ENCODE measurements around the gene ITGB8. TPM values are rescaled to one million over a fixed set of nuclear protein-coding genes. Genes with fewer than 3 reads are reported as not detected.

The ITGB8 gene
- total RNA-seq, 1 experiment from 2014 or later: 3.6 TPM

DNA sequence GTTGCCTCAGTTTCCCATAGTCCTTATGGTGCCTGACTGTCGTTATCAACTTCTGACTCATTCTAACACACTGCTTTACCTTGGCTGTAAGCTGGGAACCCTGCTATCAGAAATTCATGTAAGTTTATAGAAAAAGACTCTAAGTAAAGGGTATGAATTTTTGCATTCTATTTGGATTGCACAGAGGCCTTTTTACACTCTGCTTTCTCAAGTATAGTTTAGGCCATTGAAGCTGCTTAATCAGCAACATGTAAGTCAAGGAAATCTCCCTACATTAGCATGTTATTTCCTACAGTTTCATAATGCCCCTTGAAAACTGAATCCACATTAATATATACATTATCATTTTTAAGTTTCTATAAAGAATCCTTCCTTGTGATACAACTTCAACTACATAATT lies 17.1 kb upstream of the ITGB8 start:
- H3K27me3 ChIP-seq (replicated peaks): no peaks in the 10 kb centered on the region
- no peaks in the 10 kb centered on the region for H3K4me1 ChIP-seq (replicated peaks)
- H3K27ac ChIP-seq: no peak overlapping the region
- no peak overlapping the region for H3K4me3 ChIP-seq
- H3K36me3 ChIP-seq: no peaks in the 10 kb centered on the region
- H3K9me3 ChIP-seq (replicated peaks): no peaks in the 10 kb centered on the region
- DNase-seq (ENCODE audit: low read depth in 1 of 2, low spot score in 2 of 2): no peak

- no peaks in the 10 kb centered on the region for H3K27me3 ChIP-seq (replicated peaks)
- H3K36me3 ChIP-seq: no peaks in the 10 kb centered on the region
- no peaks in the 10 kb centered on the region for H3K9me3 ChIP-seq (replicated peaks)
- no peak overlapping the region for H3K27ac ChIP-seq
- no peaks in the 10 kb centered on the region for H3K4me1 ChIP-seq (replicated peaks)
- no peak overlapping the region for H3K4me3 ChIP-seq
- no peak for DNase-seq (ENCODE audit: low read depth in 1 of 2, low spot score in 2 of 2)
Observed at GRCh38 chr7:20314198-20314597, 16.5 kb upstream of the ITGB8 start.

- Histone ChIP-seq H3K4me3 (no peak overlapping the region), H3K27ac (no peak overlapping the region), H3K4me1 (replicated peaks) (0 out of 2 replicates have a peak, but pooled peaks cover 3% of the 10 kb centered on the region), H3K36me3 (no peaks in the 10 kb centered on the region), H3K27me3 (replicated peaks) (no peaks in the 10 kb centered on the region), H3K9me3 (replicated peaks) (no peaks in the 10 kb centered on the region)
- DNase-seq (ENCODE audit: low read depth in 1 of 2, low spot score in 2 of 2): no peak
Observed at GRCh38 chr7:20316706-20317105, 14.0 kb upstream of the ITGB8 start.

DNA sequence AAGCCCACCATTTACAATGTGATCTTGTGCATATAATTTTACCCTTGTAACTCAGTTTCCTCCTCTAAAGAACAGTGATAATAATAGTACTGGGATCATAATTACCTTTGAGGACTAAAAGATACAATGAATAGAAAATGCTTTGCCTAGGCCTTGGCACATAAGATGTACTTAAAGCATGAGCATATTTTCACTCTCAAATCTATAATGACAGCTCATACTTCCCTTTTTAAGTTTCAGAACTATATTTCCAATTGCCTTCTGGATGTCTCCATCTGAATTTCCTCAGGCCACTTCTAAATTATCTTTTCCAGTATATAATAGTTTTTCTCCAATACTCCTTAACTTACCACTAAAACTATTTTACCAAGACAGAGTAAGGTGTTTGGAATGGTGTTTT lies 13.3 kb upstream of the ITGB8 start:
- Histone ChIP-seq H3K27ac (no peak overlapping the region), H3K27me3 (replicated peaks) (no peaks in the 10 kb centered on the region), H3K9me3 (replicated peaks) (no peaks in the 10 kb centered on the region), H3K36me3 (no peaks in the 10 kb centered on the region), H3K4me1 (replicated peaks) (0 out of 2 replicates have a peak, but pooled peaks cover 3% of the 10 kb centered on the region), H3K4me3 (no peak overlapping the region)
- no peak for DNase-seq (ENCODE audit: low read depth in 1 of 2, low spot score in 2 of 2)

DNA sequence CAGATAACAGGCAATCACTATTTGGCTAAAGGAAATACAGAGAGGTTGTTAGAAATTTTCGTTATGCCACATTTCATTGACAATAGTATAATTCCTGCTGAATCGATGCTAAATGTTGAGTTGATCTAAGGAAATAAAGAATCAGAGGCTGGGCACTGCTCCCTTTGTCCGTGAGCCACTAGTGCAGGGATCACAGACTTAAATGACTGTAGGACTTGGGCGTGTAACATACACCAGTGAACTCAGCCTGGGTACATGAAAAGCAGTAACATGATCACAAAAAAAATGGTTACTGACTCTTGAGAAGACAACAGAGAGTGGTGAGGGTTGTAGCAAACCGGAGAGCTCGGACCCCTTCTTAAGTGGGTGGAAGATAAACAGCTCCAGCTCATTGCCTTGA lies 11.8 kb upstream of the ITGB8 start:
- H3K4me3 ChIP-seq: no peak overlapping the region
- H3K36me3 ChIP-seq: no peaks in the 10 kb centered on the region
- no peaks in the 10 kb centered on the region for H3K27me3 ChIP-seq (replicated peaks)

DNA sequence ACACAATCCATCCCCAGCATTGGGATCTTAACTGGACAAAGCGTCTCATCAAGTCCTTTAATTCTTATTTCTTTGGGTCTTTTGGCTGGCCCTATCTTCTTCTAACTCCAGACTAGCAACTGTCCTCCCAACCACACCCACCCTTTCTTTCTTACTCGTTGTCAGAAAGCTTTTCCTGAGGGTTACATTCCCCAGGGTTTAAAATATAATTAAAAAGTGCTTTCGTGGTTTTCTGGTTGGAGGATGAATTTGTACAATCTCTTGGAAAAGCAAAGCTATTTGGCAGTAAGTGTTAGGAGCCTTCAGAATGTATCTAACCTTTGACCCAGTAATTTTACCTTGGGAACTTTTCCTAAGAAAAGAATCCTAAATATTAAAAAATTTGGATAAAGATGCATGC lies 10.4 kb upstream of the ITGB8 start:
- no peak for DNase-seq (ENCODE audit: low read depth in 1 of 2, low spot score in 2 of 2)
- H3K27ac ChIP-seq: no peak overlapping the region
- no peaks in the 10 kb centered on the region for H3K9me3 ChIP-seq (replicated peaks)
- no peak overlapping the region for H3K4me3 ChIP-seq
- no peaks in the 10 kb centered on the region for H3K27me3 ChIP-seq (replicated peaks)
- 0 out of 2 replicates have a peak, but pooled peaks cover 3% of the 10 kb centered on the region for H3K4me1 ChIP-seq (replicated peaks)
- no peaks in the 10 kb centered on the region for H3K36me3 ChIP-seq

More for the DNA sequence above, 11.8 kb upstream of the ITGB8 start:
- no peaks in the 10 kb centered on the region for H3K9me3 ChIP-seq (replicated peaks)
- H3K4me1 ChIP-seq (replicated peaks): 0 out of 2 replicates have a peak, but pooled peaks cover 3% of the 10 kb centered on the region
- DNase-seq (ENCODE audit: low read depth in 1 of 2, low spot score in 2 of 2): no peak
- no peak overlapping the region for H3K27ac ChIP-seq

DNA sequence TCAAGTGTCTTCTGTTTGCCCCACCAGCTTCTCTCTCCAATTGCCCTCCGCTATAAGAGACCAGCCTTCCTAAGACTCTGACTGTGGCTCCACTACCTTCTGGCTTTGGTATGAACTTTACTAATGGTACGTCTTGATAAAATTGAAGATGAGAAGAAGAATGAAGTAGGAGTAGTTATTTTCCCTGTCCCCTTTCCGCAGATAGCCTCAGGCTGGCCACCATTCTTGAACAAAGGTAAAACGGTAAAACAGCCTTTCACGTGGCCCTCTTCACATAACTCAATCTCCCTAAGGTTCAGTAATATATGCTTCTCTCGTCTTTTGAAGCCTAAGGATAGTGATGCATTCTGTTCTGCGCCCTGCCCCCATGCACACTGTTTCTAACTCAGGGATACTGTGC lies 9.9 kb upstream of the ITGB8 start:
- no peak overlapping the region for H3K4me3 ChIP-seq
- H3K4me1 ChIP-seq (replicated peaks): 0 out of 2 replicates have a peak, but pooled peaks cover 3% of the 10 kb centered on the region
- H3K27ac ChIP-seq: no peak overlapping the region
- no peaks in the 10 kb centered on the region for H3K9me3 ChIP-seq (replicated peaks)
- no peaks in the 10 kb centered on the region for H3K36me3 ChIP-seq
- no peaks in the 10 kb centered on the region for H3K27me3 ChIP-seq (replicated peaks)
- DNase-seq (ENCODE audit: low read depth in 1 of 2, low spot score in 2 of 2): no peak

DNA sequence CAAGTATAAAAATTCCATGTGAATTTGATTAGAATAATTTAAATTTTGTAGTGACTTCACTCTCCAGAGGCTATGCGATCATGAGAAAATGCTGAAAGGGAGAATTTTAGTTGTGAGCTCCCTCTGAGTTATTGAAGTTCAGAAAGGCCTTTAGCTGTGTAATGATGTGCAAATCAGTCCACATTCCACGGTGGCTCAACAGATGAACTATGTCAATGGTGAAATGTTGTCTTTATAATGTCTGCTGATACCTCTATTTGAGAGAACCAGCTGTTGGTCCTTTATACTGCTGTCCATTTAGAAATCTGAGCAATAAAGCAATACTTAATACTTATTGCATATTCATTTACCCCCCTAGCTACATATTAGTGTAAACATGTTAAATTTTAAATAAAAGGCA lies 7.1 kb upstream of the ITGB8 start:
- Histone ChIP-seq H3K4me1 (replicated peaks) (0 out of 2 replicates have a peak, but pooled peaks cover 3% of the 10 kb centered on the region), H3K9me3 (replicated peaks) (no peaks in the 10 kb centered on the region), H3K36me3 (no peaks in the 10 kb centered on the region), H3K4me3 (no peak overlapping the region), H3K27me3 (replicated peaks) (no peaks in the 10 kb centered on the region), H3K27ac (no peak overlapping the region)
- DNase-seq (ENCODE audit: low read depth in 1 of 2, low spot score in 2 of 2): no peak

- Histone ChIP-seq H3K27me3 (replicated peaks) (no peaks in the 10 kb centered on the region), H3K36me3 (no peaks in the 10 kb centered on the region), H3K27ac (no peak overlapping the region), H3K4me3 (no peak overlapping the region), H3K4me1 (replicated peaks) (peaks cover 4% of the 10 kb centered on the region), H3K9me3 (replicated peaks) (no peaks in the 10 kb centered on the region)
- DNase-seq (ENCODE audit: low read depth in 1 of 2, low spot score in 2 of 2): no peak
Observed at GRCh38 chr7:20326342-20326741, 4.4 kb upstream of the ITGB8 start.

DNA sequence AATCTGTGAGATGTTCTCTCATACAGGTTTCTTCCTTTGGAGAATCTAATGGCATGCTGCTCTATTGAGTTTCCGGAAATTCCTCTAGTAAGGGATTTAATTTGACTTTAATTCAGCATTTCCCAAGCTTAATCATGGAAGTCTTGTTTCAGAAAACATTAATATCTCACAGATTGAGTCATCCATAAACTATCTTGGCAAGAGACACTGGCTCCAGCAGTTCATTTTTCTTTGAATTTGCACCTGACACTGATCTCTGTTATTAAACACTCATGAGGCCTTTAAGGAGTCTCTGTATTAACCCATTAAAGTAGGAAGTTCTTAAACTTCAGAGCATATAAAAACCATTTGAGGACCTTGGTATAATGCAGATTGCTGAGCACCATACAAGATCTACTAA lies 3.6 kb upstream of the ITGB8 start:
- Histone ChIP-seq H3K36me3 (no peaks in the 10 kb centered on the region), H3K4me3 (no peak overlapping the region), H3K27me3 (replicated peaks) (no peaks in the 10 kb centered on the region), H3K4me1 (replicated peaks) (peaks cover 11% of the 10 kb centered on the region), H3K9me3 (replicated peaks) (no peaks in the 10 kb centered on the region), H3K27ac (no peak overlapping the region)
- DNase-seq (ENCODE audit: low read depth in 1 of 2, low spot score in 2 of 2): no peak

GRCh38 chr7:20328027-20328426 lies 2.7 kb upstream of the ITGB8 start:
- Histone ChIP-seq H3K27ac (no peak overlapping the region), H3K36me3 (no peaks in the 10 kb centered on the region), H3K4me3 (no peak overlapping the region), H3K27me3 (replicated peaks) (no peaks in the 10 kb centered on the region), H3K9me3 (replicated peaks) (no peaks in the 10 kb centered on the region), H3K4me1 (replicated peaks) (peaks cover 12% of the 10 kb centered on the region)
- DNase-seq (ENCODE audit: low read depth in 1 of 2, low spot score in 2 of 2): no peak

GRCh38 chr7:20328692-20329091 lies 2.0 kb upstream of the ITGB8 start:
- H3K4me3 ChIP-seq: no peak overlapping the region
- H3K27me3 ChIP-seq (replicated peaks): no peaks in the 10 kb centered on the region
- DNase-seq (ENCODE audit: low read depth in 1 of 2, low spot score in 2 of 2): no peak
- H3K4me1 ChIP-seq (replicated peaks): peaks cover 12% of the 10 kb centered on the region
- H3K9me3 ChIP-seq (replicated peaks): no peaks in the 10 kb centered on the region
- no peaks in the 10 kb centered on the region for H3K36me3 ChIP-seq
- no peak overlapping the region for H3K27ac ChIP-seq

DNA sequence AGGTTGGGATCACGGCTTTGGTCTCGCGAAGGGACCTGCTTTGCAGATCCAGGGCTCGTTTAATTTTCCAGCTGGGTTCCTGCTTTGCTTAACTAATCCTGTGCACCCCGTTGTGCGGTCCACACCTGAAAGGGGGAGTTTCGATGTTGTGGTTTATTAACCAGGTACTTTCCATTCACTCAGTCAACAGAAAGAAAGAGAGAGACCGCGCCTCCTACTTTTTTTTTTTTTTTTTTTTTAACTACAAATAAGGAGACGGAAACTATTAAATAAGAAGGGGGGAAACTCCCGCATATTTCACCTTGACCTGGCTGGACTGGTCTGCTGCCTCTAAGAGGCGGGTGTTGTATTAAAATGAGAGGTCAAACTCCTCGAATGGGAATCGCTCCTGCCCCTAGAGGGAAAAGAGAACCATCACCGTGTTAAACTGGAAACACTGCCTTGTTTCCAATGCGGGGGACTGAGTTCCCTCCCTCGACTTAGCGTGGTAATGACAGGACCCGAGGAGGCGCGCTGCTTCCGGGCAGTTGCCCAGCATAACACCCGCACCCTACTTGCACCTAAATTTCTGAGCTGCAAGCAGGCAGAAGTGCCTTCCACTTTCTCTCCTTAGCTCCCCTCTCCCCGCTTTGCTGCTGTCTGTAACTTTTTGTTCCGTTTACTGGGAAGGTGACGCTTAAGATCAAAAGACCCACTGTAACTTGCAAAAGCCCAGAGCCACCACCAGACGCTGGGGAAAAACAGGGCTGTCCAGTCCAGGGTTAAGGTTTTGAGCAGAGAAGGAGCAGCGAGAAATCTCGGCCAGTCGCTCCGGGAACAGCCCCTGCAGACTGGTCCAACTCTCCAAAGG lies 1.1 kb upstream of the ITGB8 start:
- Histone ChIP-seq H3K36me3 (no peaks in the 10 kb centered on the region), H3K27ac (peak overlapping the region; percentile 85), H3K4me3 (peak overlapping the region; percentile 52), H3K4me1 (replicated peaks) (peaks cover 12% of the 10 kb centered on the region), H3K27me3 (replicated peaks) (no peaks in the 10 kb centered on the region), H3K9me3 (replicated peaks) (no peaks in the 10 kb centered on the region)
- peak; percentile 68 to 75 for DNase-seq (ENCODE audit: low read depth in 1 of 2, low spot score in 2 of 2)

DNA sequence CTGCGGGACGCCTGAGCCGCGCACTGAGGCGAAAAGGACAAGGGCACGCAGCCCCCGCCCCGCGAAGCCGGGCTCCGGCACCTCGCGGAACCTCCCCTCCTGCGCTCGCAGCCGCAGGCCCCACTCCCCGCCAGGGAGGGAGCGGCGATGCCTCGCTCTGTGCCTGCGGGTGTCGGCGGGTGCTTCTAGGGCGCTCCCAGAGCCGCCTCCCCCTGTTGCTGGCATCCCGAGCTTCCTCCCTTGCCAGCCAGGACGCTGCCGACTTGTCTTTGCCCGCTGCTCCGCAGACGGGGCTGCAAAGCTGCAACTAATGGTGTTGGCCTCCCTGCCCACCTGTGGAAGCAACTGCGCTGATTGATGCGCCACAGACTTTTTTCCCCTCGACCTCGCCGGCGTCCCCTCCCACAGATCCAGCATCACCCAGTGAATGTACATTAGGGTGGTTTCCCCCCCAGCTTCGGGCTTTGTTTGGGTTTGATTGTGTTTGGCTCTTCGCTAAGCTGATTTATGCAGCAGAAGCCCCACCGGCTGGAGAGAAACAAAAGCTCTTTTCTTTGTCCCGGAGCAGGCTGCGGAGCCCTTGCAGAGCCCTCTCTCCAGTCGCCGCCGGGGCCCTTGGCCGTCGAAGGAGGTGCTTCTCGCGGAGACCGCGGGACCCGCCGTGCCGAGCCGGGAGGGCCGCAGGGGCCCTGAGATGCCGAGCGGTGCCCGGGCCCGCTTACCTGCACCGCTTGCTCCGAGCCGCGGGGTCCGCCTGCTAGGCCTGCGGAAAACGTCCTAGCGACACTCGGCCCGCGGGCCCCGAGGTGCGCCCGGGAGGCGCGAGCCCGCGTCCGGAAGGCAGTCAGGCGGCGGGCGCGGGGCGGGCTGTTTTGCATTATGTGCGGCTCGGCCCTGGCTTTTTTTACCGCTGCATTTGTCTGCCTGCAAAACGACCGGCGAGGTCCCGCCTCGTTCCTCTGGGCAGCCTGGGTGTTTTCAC lies 519 bp downstream of the ITGB8 start:
- Histone ChIP-seq H3K9me3 (replicated peaks) (no peaks in the 10 kb centered on the region), H3K4me3 (peak overlapping the region; percentile 52), H3K27ac (peak overlapping the region; percentile 85), H3K4me1 (replicated peaks) (peaks cover 12% of the 10 kb centered on the region), H3K36me3 (no peaks in the 10 kb centered on the region), H3K27me3 (replicated peaks) (no peaks in the 10 kb centered on the region)
- peak; percentile 48 to 83 for DNase-seq (ENCODE audit: low read depth in 1 of 2, low spot score in 2 of 2)
